Epithelial cell of proximal tubule (primary cell): ENCODE results near the gene PSMD8. TPM values are rescaled to one million over a fixed set of nuclear protein-coding genes. Genes with fewer than 3 reads are reported as not detected.

Experiments
- DNase-seq: peaks from one replicate; pipeline ENCODE4 v3.0.0-alpha.2; 2011; ENCODE audit warnings: low read depth
- H3K4me3 ChIP-seq: 2 replicates; pipeline ENCODE4 v1.5.1; 2011; ENCODE audit warnings: low read depth, mild to moderate bottlenecking, low read length
- CTCF ChIP-seq: conservative IDR thresholded peaks from 2 replicates; pipeline ENCODE4 v1.5.1; 2012; ENCODE audit warnings: low read depth, mild to moderate bottlenecking, low read length
- total RNA-seq: library from RNA; depleted of rRNA; stranded (reverse); fragments of >200 nt; gene quantifications from 2 replicates; pipeline ENCODE4 v1.2.3, GENCODE V29; 2015

Gene PSMD8
- total RNA-seq, 1 donor from 2014 or later, result 227 TPM

- TF ChIP-seq CTCF, result no peak
- no peak overlapping the region for H3K4me3 ChIP-seq
- DNase-seq, result no peak
Measured at GRCh38 chr19:38391911-38392464, 17.6 kb downstream of the PSMD8 start.

- DNase-seq, result no peak
- no peak for TF ChIP-seq CTCF
- no peak overlapping the region for H3K4me3 ChIP-seq
Measured at GRCh38 chr19:38392707-38393308, 18.4 kb downstream of the PSMD8 start.

GRCh38 chr19:38394488-38394887, 20.1 kb downstream of the PSMD8 start:
- no peak overlapping the region for H3K4me3 ChIP-seq
- no peak for TF ChIP-seq CTCF

GRCh38 chr19:38395381-38396114, 21.2 kb downstream of the PSMD8 start:
- no peak for DNase-seq
- no peak overlapping the region for H3K4me3 ChIP-seq
- no peak for TF ChIP-seq CTCF

More at GRCh38 chr19:38394488-38394887, 20.1 kb downstream of the PSMD8 start:
- DNase-seq, result no peak

GRCh38 chr19:38399081-38399480, 24.7 kb downstream of the PSMD8 start:
- H3K4me3 ChIP-seq, result no peak overlapping the region
- TF ChIP-seq CTCF, result no peak
- DNase-seq, result no peak

- no peak for DNase-seq
- H3K4me3 ChIP-seq, result no peak overlapping the region
- TF ChIP-seq CTCF, result no peak
Measured at GRCh38 chr19:38399537-38399936, 25.2 kb downstream of the PSMD8 start.
